IMR-90 (cell line): Measurements from ENCODE around the gene DUSP8. TPM values are rescaled to one million over a fixed set of nuclear protein-coding genes. Genes with fewer than 3 reads are reported as not detected.

ENCODE experiments used
- ATAC-seq: fragments of 200-7000 bp; cut with Tn5 transposase; 2 replicates; pipeline ENCODE4 v1.9.1; 2020; ENCODE audit warnings: low read depth, mild to moderate bottlenecking, moderate library complexity
- BruUV-seq: library from RNA; stranded (reverse); fragments of 400-500 nt; replicated peaks from 2 replicates; lab custom pipeline; 2021; lab: Mats Ljungman, UMichigan
- CTCF ChIA-PET: fragments of 300-600 bp; formaldehyde crosslinking; extraction: SDS; loops from one replicate; lab custom pipeline; 2021; ENCODE audit warnings: antibody characterized with exemption; lab: Yijun Ruan, JAX
- POLR2A ChIA-PET: fragments of 300-600 bp; sonication (Branson Sonifier 250); formaldehyde crosslinking; loops from one replicate; lab custom pipeline; 2022; ENCODE audit warnings: antibody characterized with exemption; ENCODE audit not compliant: unreplicated experiment; lab: Charles Lee
- DNase-seq: peaks from one replicate; pipeline ENCODE4 v3.0.0; 2013
- H2AFZ ChIP-seq: replicated peaks from 2 replicates; pipeline ENCODE3; 2013; ENCODE audit warnings: low read length, mild to moderate bottlenecking; ENCODE audit not compliant: poor library complexity
- H2AK5ac ChIP-seq: 2 replicates; pipeline ENCODE4 v1.6.1; 2013; ENCODE audit warnings: low read depth, low read length, inconsistent platforms
- H2AK9ac ChIP-seq: replicated peaks from 2 replicates; pipeline ENCODE3; 2013; ENCODE audit warnings: mild to moderate bottlenecking, low read depth, low read length, moderate library complexity; ENCODE audit not compliant: poor library complexity
- H2BK120ac ChIP-seq: 2 replicates; pipeline ENCODE4 v1.6.1; 2013; ENCODE audit warnings: low read depth, low read length, inconsistent platforms
- H2BK15ac ChIP-seq: 3 replicates; pipeline ENCODE4 v1.6.1; 2013; ENCODE audit warnings: low read depth, low read length, inconsistent platforms
- H2BK20ac ChIP-seq: 2 replicates; pipeline ENCODE4 v1.6.1; 2013; ENCODE audit warnings: low read depth, mild to moderate bottlenecking, inconsistent platforms, low read length, moderate library complexity
- H2BK5ac ChIP-seq: 2 replicates; pipeline ENCODE4 v1.6.1; 2013; ENCODE audit warnings: mild to moderate bottlenecking, low read depth, low read length, inconsistent platforms; ENCODE audit not compliant: poor library complexity, severe bottlenecking
- H3K14ac ChIP-seq: replicated peaks from 2 replicates; pipeline ENCODE4 v1.6.1; 2013; ENCODE audit warnings: low read depth, low read length, inconsistent platforms
- H3K18ac ChIP-seq: 2 replicates; pipeline ENCODE4 v1.6.1; 2013; ENCODE audit warnings: low read depth, low read length, control low read depth
- H3K23ac ChIP-seq: 2 replicates; pipeline ENCODE4 v1.6.1; 2013; ENCODE audit warnings: low read depth, low read length, inconsistent platforms
- H3K27ac ChIP-seq: 2 replicates; pipeline ENCODE4 v1.5.1; 2013; ENCODE audit warnings: mild to moderate bottlenecking, control low read depth, low read length; ENCODE audit not compliant: insufficient read depth
- H3K27me3 ChIP-seq: 2 replicates; pipeline ENCODE4 v1.6.1; 2013; ENCODE audit warnings: low read length; ENCODE audit not compliant: control insufficient read depth, insufficient read depth
- H3K36me3 ChIP-seq: 2 replicates; pipeline ENCODE4 v1.6.1; 2013; ENCODE audit warnings: low read length, mixed read lengths; ENCODE audit not compliant: control insufficient read depth, insufficient read depth
- H3K4ac ChIP-seq: 2 replicates; pipeline ENCODE4 v1.6.1; 2013; ENCODE audit warnings: low read depth, low read length, inconsistent platforms
- H3K4me1 ChIP-seq: 2 replicates; pipeline ENCODE4 v1.6.1; 2013; ENCODE audit warnings: low read length, mixed read lengths; ENCODE audit not compliant: control insufficient read depth, insufficient read depth
- H3K4me2 ChIP-seq: 2 replicates; pipeline ENCODE4 v1.6.1; 2013; ENCODE audit warnings: low read depth, mild to moderate bottlenecking, control low read depth, low read length, moderate library complexity
- H3K4me3 ChIP-seq: 2 replicates; pipeline ENCODE4 v1.5.1; 2013; ENCODE audit warnings: low read depth, mild to moderate bottlenecking, control low read depth, low read length, moderate library complexity; ENCODE audit not compliant: insufficient read depth
- H3K56ac ChIP-seq: 2 replicates; pipeline ENCODE4 v1.6.1; 2013; ENCODE audit warnings: low read length, inconsistent platforms; ENCODE audit not compliant: insufficient read depth; ENCODE audit errors: extremely low read depth
- H3K79me1 ChIP-seq, 2 experiments: 2 replicates each; pipeline ENCODE4 v1.6.1; 2013; ENCODE audit warnings: low read length in 2 of 2, inconsistent platforms in 1 of 2, low read depth in 1 of 2
- H3K9ac ChIP-seq: 2 replicates; pipeline ENCODE4 v1.6.1; 2013; ENCODE audit warnings: low read depth, low read length, control low read depth
- H3K9me1 ChIP-seq: 2 replicates; pipeline ENCODE4 v1.6.1; 2013; ENCODE audit warnings: low read length, inconsistent platforms; ENCODE audit not compliant: insufficient read depth
- H3K9me3 ChIP-seq: 2 replicates; pipeline ENCODE4 v1.6.1; 2013; ENCODE audit warnings: low read length; ENCODE audit not compliant: control insufficient read depth, insufficient read depth
- H4K20me1 ChIP-seq: 2 replicates; pipeline ENCODE4 v1.6.1; 2013; ENCODE audit warnings: low read length, inconsistent platforms; ENCODE audit not compliant: insufficient read depth
- H4K5ac ChIP-seq: 2 replicates; pipeline ENCODE4 v1.6.1; 2013; ENCODE audit warnings: mild to moderate bottlenecking, low read depth, low read length, control low read depth
- H4K8ac ChIP-seq, 2 experiments: 2 replicates each; pipeline ENCODE4 v1.6.1; 2013; ENCODE audit warnings: low read depth in 2 of 2, low read length in 2 of 2, control low read depth in 1 of 2, inconsistent platforms in 1 of 2
- H4K91ac ChIP-seq: 2 replicates; pipeline ENCODE4 v1.6.1; 2013; ENCODE audit warnings: low read depth, low read length, inconsistent platforms; ENCODE audit not compliant: insufficient read depth
- CHD1 ChIP-seq: IDR thresholded peaks from 2 replicates; pipeline ENCODE4 v1.6.1; 2012; ENCODE audit warnings: low read depth, low read length, improper control_type of control experiment
- FOS ChIP-seq: fragments of 150-350 bp; IDR thresholded peaks from 2 replicates; pipeline ENCODE4 v1.6.1; 2016; ENCODE audit warnings: low read depth, low read length
- RFX5 ChIP-seq: IDR thresholded peaks from 2 replicates; pipeline ENCODE4 v1.8.0; 2012; ENCODE audit warnings: low read depth, mild to moderate bottlenecking, low read length, moderate library complexity
- SMC3 ChIP-seq: fragments of 150-350 bp; IDR thresholded peaks from 2 replicates; pipeline ENCODE4 v1.6.1; 2016; ENCODE audit warnings: low read depth, mild to moderate bottlenecking, antibody characterized with exemption, low read length, moderate library complexity
- WGBS, 2 experiments: methylation state at CpG; one replicate each; pipeline versions ENCODE4 v1.1.5 to v1.1.7; 2013; ENCODE audit warnings: missing lambda C conversion rate in 2 of 2; ENCODE audit not compliant: insufficient read length in 1 of 2; ENCODE audit errors: extremely low coverage in 2 of 2; 5-methylcytosine and 5-hydroxymethylcytosine counted together
- dilution Hi-C: fragments of 300-500 bp; cut with HindIII; formaldehyde crosslinking; loops from one replicate; pipeline ENCODE4 v1.14.3; 2018; ENCODE audit warnings: low sequenced_read_pairs; ENCODE audit not compliant: unreplicated experiment
- in situ Hi-C: fragments of 300-500 bp; cut with MboI; formaldehyde crosslinking; loops from 3 replicates; pipeline ENCODE4 v1.14.3; 2019; ENCODE audit warnings: low sequenced_read_pairs, inconsistent platforms, mixed read lengths
- intact Hi-C: fragments of 100-400 bp; cut with micrococcal nuclease; formaldehyde crosslinking; loops from 2 replicates; pipeline ENCODE4 v1.10.0; 2022
- polyA plus RNA-seq, 3 experiments: library from polyadenylated mRNA; depleted of rRNA; stranded (reverse); fragments of >200 nt; gene quantifications; 2 replicates each; pipeline ENCODE4 v1.2.3, GENCODE V29; 2012; ENCODE audit warnings: low replicate concordance in 1 of 3
- total RNA-seq: library from RNA; depleted of rRNA; stranded (reverse); fragments of >200 nt; gene quantifications from 2 replicates; pipeline ENCODE4 v1.2.3, GENCODE V29; 2012

The DUSP8 gene
- total and polyA plus RNA-seq, 2 of the 4 experiments (the other 2 are of a cell fraction): 0.72 to 4.2 TPM

DNA sequence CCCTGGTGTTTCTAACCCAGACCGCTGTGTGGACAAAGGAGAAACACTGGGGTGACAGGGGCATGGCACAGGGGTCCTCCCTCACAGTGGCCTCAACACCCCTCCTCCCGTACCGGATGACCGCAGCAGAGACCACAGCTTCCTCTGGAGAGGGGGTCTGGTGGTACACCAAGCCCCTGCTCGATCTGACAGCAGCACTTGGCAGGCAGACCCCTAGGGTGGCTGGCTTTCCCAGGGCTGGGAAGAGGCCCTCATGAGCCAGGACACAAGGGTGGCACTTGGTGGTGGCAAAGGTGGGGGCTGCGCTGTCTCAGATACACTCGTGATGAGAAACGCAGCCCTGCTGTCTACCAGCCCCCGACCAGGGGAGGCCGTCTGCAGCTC lies 38.7 kb downstream of the DUSP8 start:
- POLR2A ChIA-PET: no interaction called here
- ATAC-seq (no peak), DNase-seq (no peak)
- CTCF ChIA-PET: no interaction called here
- H3K4ac ChIP-seq: no peak overlapping the region
- no peak overlapping the region for H2AK5ac ChIP-seq
- peaks cover 3% of the 10 kb centered on the region for H3K9me3 ChIP-seq
- no peak overlapping the region for H3K14ac ChIP-seq
- H3K27me3 ChIP-seq: peaks cover 6% of the 10 kb centered on the region
- H3K27ac ChIP-seq: no peak overlapping the region
- H2BK5ac ChIP-seq: no peak overlapping the region
- H2BK15ac ChIP-seq: no peak overlapping the region
- H2BK120ac ChIP-seq: no peak overlapping the region
- no peak overlapping the region for H2AK9ac ChIP-seq
- H3K56ac ChIP-seq: no peak overlapping the region
- no peak overlapping the region for H3K18ac ChIP-seq
- BruUV-seq: no TSS peak
- H3K9me1 ChIP-seq: peaks cover 19% of the 10 kb centered on the region
- peaks cover 84% of the 10 kb centered on the region for H4K20me1 ChIP-seq
- no peak overlapping the region for H4K8ac ChIP-seq
- H3K9ac ChIP-seq: no peak overlapping the region
- TF ChIP-seq FOS (no peak), CHD1 (no peak), RFX5 (no peak), SMC3 (no peak)
- H3K23ac ChIP-seq: no peak overlapping the region
- H3K4me3 ChIP-seq: no peak overlapping the region
- H2BK20ac ChIP-seq: no peak overlapping the region
- peaks cover 9% of the 10 kb centered on the region for H3K36me3 ChIP-seq
- intact Hi-C loops: no loop called here
- peaks cover 3% of the 10 kb centered on the region; the same call in 1 of the 2 replicates for H3K4me1 ChIP-seq
- no peak overlapping the region for H4K5ac ChIP-seq
- dilution Hi-C loops: no loop called here
- no peak overlapping the region for H2AFZ ChIP-seq
- no CpG with 5 or more reads among the region's 10 CpGs for WGBS, 2 experiments
- H4K91ac ChIP-seq: no peak overlapping the region
- in situ Hi-C loops: no loop called here
- H3K79me1 ChIP-seq: peaks cover 34 to 85% of the 10 kb centered on the region in 2 experiments
- H3K4me2 ChIP-seq: no peak overlapping the region
